H1 (cell line): ENCODE results near the gene RAMP1. TPM values are rescaled to one million over a fixed set of nuclear protein-coding genes. Genes with fewer than 3 reads are reported as not detected.

Experiments used
- CTCF ChIA-PET: fragments of 300-600 bp; sonication (Branson Sonifier 250); formaldehyde crosslinking; loops from one replicate; lab custom pipeline; 2021; ENCODE audit not compliant: partially characterized antibody; lab: Charles Lee
- POLR2A ChIA-PET: fragments of 300-600 bp; sonication (Branson Sonifier 250); formaldehyde crosslinking; loops from one replicate; lab custom pipeline; 2021; ENCODE audit warnings: inconsistent platforms; ENCODE audit not compliant: partially characterized antibody; lab: Charles Lee
- DNase-seq, 2 experiments: peaks; one replicate each; pipeline versions ENCODE4 v3.0.0 to v3.0.0-alpha.2; 2010 to 2022; ENCODE audit warnings: low spot score in 2 of 2, low read depth in 1 of 2, mixed read lengths in 1 of 2
- FAIRE-seq: peaks from 2 replicates; lab custom pipeline; 2011; peaks lifted over from hg19 to GRCh38; lab: Jason Lieb, UNC
- H2AFZ ChIP-seq: 2 replicates; pipeline ENCODE4 v1.8.1; 2012; ENCODE audit warnings: low read length, inconsistent platforms
- H2AK5ac ChIP-seq: 2 replicates; pipeline ENCODE4 v1.6.1; 2013; ENCODE audit warnings: low read depth, low read length
- H2BK120ac ChIP-seq: replicated peaks from 2 replicates; pipeline ENCODE3; 2013; ENCODE audit warnings: low read depth, low read length, inconsistent platforms
- H2BK12ac ChIP-seq: 2 replicates; pipeline ENCODE4 v1.6.1; 2013; ENCODE audit warnings: low read depth, low read length
- H2BK15ac ChIP-seq: 2 replicates; pipeline ENCODE4 v1.6.1; 2013; ENCODE audit warnings: low read length
- H2BK20ac ChIP-seq: 2 replicates; pipeline ENCODE4 v1.6.1; 2013; ENCODE audit warnings: low read length
- H2BK5ac ChIP-seq: 2 replicates; pipeline ENCODE4 v1.6.1; 2013; ENCODE audit warnings: low read depth, low read length
- H3K14ac ChIP-seq: 2 replicates; pipeline ENCODE4 v1.6.1; 2013; ENCODE audit warnings: inconsistent platforms; ENCODE audit not compliant: insufficient read length
- H3K18ac ChIP-seq: 2 replicates; pipeline ENCODE4 v1.6.1; 2013; ENCODE audit warnings: low read length; ENCODE audit errors: extremely low read depth
- H3K23ac ChIP-seq: 2 replicates; pipeline ENCODE4 v1.6.1; 2013; ENCODE audit warnings: inconsistent platforms; ENCODE audit not compliant: insufficient read length
- H3K23me2 ChIP-seq: 2 replicates; pipeline ENCODE4 v1.6.1; 2013; ENCODE audit warnings: low read depth, low read length
- H3K27ac ChIP-seq: 2 replicates; pipeline ENCODE4 v1.6.1; 2011; ENCODE audit warnings: low read depth, low read length, inconsistent platforms
- H3K27me3 ChIP-seq, 4 experiments: replicated peaks in 1 of 4; 1 replicate in 1 of 4; 2 replicates in 3 of 4; pipeline versions ENCODE4 v1.6.1 to v1.8.1; 2011 to 2013; ENCODE audit warnings: low read length in 3 of 4, mild to moderate bottlenecking in 3 of 4, inconsistent platforms in 2 of 4, mixed read lengths in 2 of 4, moderate library complexity in 1 of 4; ENCODE audit not compliant: control insufficient read depth in 3 of 4, insufficient read depth in 3 of 4; ENCODE audit errors: extremely low read depth in 1 of 4
- H3K36me3 ChIP-seq, 4 experiments: 2 replicates each; pipeline versions ENCODE4 v1.6.1 to v1.8.1; 2011 to 2013; ENCODE audit warnings: mild to moderate bottlenecking in 4 of 4, low read length in 3 of 4, moderate library complexity in 2 of 4, control low read depth in 1 of 4, inconsistent platforms in 1 of 4; ENCODE audit not compliant: insufficient read depth in 4 of 4, control insufficient read depth in 2 of 4
- H3K4ac ChIP-seq: replicated peaks from 2 replicates; pipeline ENCODE3; 2013; ENCODE audit warnings: low read length, low read depth, mixed read lengths, inconsistent platforms; ENCODE audit not compliant: insufficient read length
- H3K4me1 ChIP-seq, 4 experiments: replicated peaks in 1 of 4; 1 replicate in 1 of 4; 2 replicates in 3 of 4; pipeline versions ENCODE4 v1.6.1 to v1.8.1; 2011 to 2013; ENCODE audit warnings: low read length in 3 of 4, inconsistent platforms in 2 of 4, mixed read lengths in 1 of 4; ENCODE audit not compliant: insufficient read depth in 4 of 4, control insufficient read depth in 3 of 4
- H3K4me2 ChIP-seq, 2 experiments: 2 replicates each; pipeline versions ENCODE4 v1.6.1 to v1.8.1; 2011 to 2013; ENCODE audit warnings: low read depth in 2 of 2, low read length in 2 of 2, control low read depth in 1 of 2, inconsistent platforms in 1 of 2, mild to moderate bottlenecking in 1 of 2; ENCODE audit not compliant: insufficient read depth in 1 of 2
- H3K4me3 ChIP-seq, 4 experiments: fragments of 200-600, 300-600 bp in 1 of 4; sonication (generic), shearing (Covaris generic), sonication (Bioruptor Twin) in 1 of 4; 2 replicates each; pipeline versions ENCODE4 v1.5.1 to v1.8.1; 2011 to 2016; ENCODE audit warnings: low read length in 4 of 4, low read depth in 3 of 4, control low read depth in 2 of 4, inconsistent platforms in 2 of 4, mild to moderate bottlenecking in 2 of 4, mixed read lengths in 1 of 4, moderate library complexity in 1 of 4; ENCODE audit not compliant: insufficient read depth in 2 of 4; ENCODE audit errors: extremely low read depth in 1 of 4
- H3K56ac ChIP-seq: replicated peaks from 2 replicates; pipeline ENCODE3; 2013; ENCODE audit warnings: low read depth, mild to moderate bottlenecking, mixed read lengths, low read length, inconsistent platforms; ENCODE audit not compliant: insufficient read length
- H3K79me1 ChIP-seq: 2 replicates; pipeline ENCODE4 v1.6.1; 2013; ENCODE audit warnings: low read depth, low read length, control low read depth
- H3K79me2 ChIP-seq, 2 experiments: 2 replicates each; pipeline versions ENCODE4 v1.6.1 to v1.8.1; 2012 to 2013; ENCODE audit warnings: low read length in 2 of 2, mild to moderate bottlenecking in 2 of 2, inconsistent platforms in 1 of 2; ENCODE audit not compliant: insufficient read depth in 2 of 2, control insufficient read depth in 1 of 2
- H3K9ac ChIP-seq, 4 experiments: replicated peaks in 1 of 4; 1 replicate in 1 of 4; 2 replicates in 3 of 4; pipeline versions ENCODE4 v1.6.1 to v1.8.1; 2011 to 2013; ENCODE audit warnings: low read depth in 3 of 4, low read length in 3 of 4, control low read depth in 2 of 4, mild to moderate bottlenecking in 2 of 4, moderate library complexity in 2 of 4, inconsistent platforms in 1 of 4; ENCODE audit errors: extremely low read depth in 1 of 4
- H3K9me3 ChIP-seq, 2 experiments: 2 replicates each; pipeline versions ENCODE4 v1.6.1 to v1.8.1; 2012 to 2013; ENCODE audit warnings: mild to moderate bottlenecking in 2 of 2, moderate library complexity in 2 of 2, control low read depth in 1 of 2, inconsistent platforms in 1 of 2, low read depth in 1 of 2, low read length in 1 of 2, mixed read lengths in 1 of 2; ENCODE audit not compliant: insufficient read depth in 2 of 2
- H4K20me1 ChIP-seq, 2 experiments: replicated peaks in 1 of 2; 2 replicates each; pipeline versions ENCODE3 to v1.8.1; 2011 to 2013; ENCODE audit warnings: inconsistent platforms in 2 of 2, low read length in 2 of 2, mild to moderate bottlenecking in 1 of 2; ENCODE audit not compliant: insufficient read depth in 2 of 2, control insufficient read depth in 1 of 2
- H4K5ac ChIP-seq: 2 replicates; pipeline ENCODE4 v1.6.1; 2013; ENCODE audit warnings: low read length, low read depth, mixed read lengths, inconsistent platforms; ENCODE audit not compliant: insufficient read length
- H4K8ac ChIP-seq: 2 replicates; pipeline ENCODE4 v1.8.0; 2013; ENCODE audit warnings: mild to moderate bottlenecking, moderate library complexity, low read length, inconsistent platforms; ENCODE audit not compliant: insufficient read depth; ENCODE audit errors: extremely low read depth
- H4K91ac ChIP-seq: replicated peaks from 2 replicates; pipeline ENCODE3; 2013; ENCODE audit warnings: low read length, mixed read lengths, inconsistent platforms; ENCODE audit not compliant: insufficient read length
- ASH2L ChIP-seq: fragments of 200-600, 300-600 bp; sonication (generic); IDR thresholded peaks from one replicate; pipeline ENCODE4 v1.7.1; 2017; ENCODE audit warnings: low read length
- ATF2 ChIP-seq: IDR thresholded peaks from 2 replicates; pipeline ENCODE4 v1.6.1; 2012; ENCODE audit warnings: low read length, inconsistent platforms
- BRCA1 ChIP-seq: IDR thresholded peaks from 2 replicates; pipeline ENCODE4 v1.6.1; 2012; ENCODE audit warnings: low read depth, low read length, improper control_type of control experiment
- HDAC2 ChIP-seq, 2 experiments: fragments of 300-600 bp in 1 of 2; sonication (generic) in 1 of 2; IDR thresholded peaks; 2 replicates each; pipeline ENCODE4 v1.6.1; 2011 to 2012; ENCODE audit warnings: low read depth in 2 of 2, low read length in 2 of 2, mild to moderate bottlenecking in 2 of 2, moderate library complexity in 2 of 2, borderline replicate concordance in 1 of 2, inconsistent platforms in 1 of 2
- KDM4A ChIP-seq: IDR thresholded peaks from one replicate; pipeline ENCODE4 v1.7.1; 2012; ENCODE audit warnings: low read depth, mild to moderate bottlenecking, moderate library complexity, low read length, inconsistent platforms; ENCODE audit not compliant: severe bottlenecking
- NANOG ChIP-seq: IDR thresholded peaks from 2 replicates; pipeline ENCODE4 v1.6.1; 2011; ENCODE audit warnings: low read length, low read depth, mild to moderate bottlenecking, inconsistent platforms; ENCODE audit not compliant: insufficient read depth, poor library complexity, severe bottlenecking
- SAP30 ChIP-seq: fragments of 300-600 bp; sonication (generic); IDR thresholded peaks from 2 replicates; pipeline ENCODE4 v1.7.1; 2012; ENCODE audit warnings: low read length, moderate library complexity, mild to moderate bottlenecking, inconsistent platforms; ENCODE audit not compliant: insufficient read depth, insufficient replicate concordance
- SP1 ChIP-seq: IDR thresholded peaks from 2 replicates; pipeline ENCODE4 v1.6.1; 2011; ENCODE audit warnings: low read depth, low read length
- WGBS, 2 experiments: shearing (Covaris generic) in 1 of 2; methylation state at CpG; one replicate each; pipeline versions ENCODE4 v1.1.6 to v1.1.7; 2013 to 2015; ENCODE audit warnings: low lambda C conversion rate in 2 of 2, mixed read lengths in 2 of 2, inconsistent platforms in 1 of 2, low coverage in 1 of 2, missing lambda C conversion rate in 1 of 2; ENCODE audit not compliant: insufficient replicate concordance in 2 of 2, insufficient coverage in 1 of 2, insufficient read length in 1 of 2; ENCODE audit errors: extremely low coverage in 1 of 2, missing lambda C conversion rate in 1 of 2; 5-methylcytosine and 5-hydroxymethylcytosine counted together
- polyA plus RNA-seq, 7 experiments: library from polyadenylated mRNA; depleted of rRNA in 3 of 7; stranded (reverse) in 5 of 7; unstranded in 2 of 7; fragments of >200 nt in 5 of 7; fragments of 200-250 nt in 2 of 7; gene quantifications; 1 replicate in 5 of 7; 2 replicates in 1 of 7; 4 replicates in 1 of 7; pipeline versions ENCODE4 v1.2.1 to v1.2.3, GENCODE V29; 2011 to 2013; ENCODE audit warnings: missing spikeins in 2 of 7, mixed read lengths in 2 of 7
- total RNA-seq: library from RNA; stranded (reverse); fragmentation: NEBNext Ultra II Directional; extraction: Animal tissue kit (Norgen Biotek cat#: 25700); gene quantifications from 2 replicates; pipeline ENCODE4 v1.2.1, GENCODE V29; 2021
- TF ChIP-seq, protein P1 (sequence below): IDR thresholded peaks from 2 replicates; pipeline ENCODE4 v1.6.1; 2011; ENCODE audit warnings: low read length, improper control_type of control experiment
- TF ChIP-seq, protein P2 (sequence below): IDR thresholded peaks from 2 replicates; pipeline ENCODE4 v1.6.1; 2012; ENCODE audit warnings: inconsistent platforms

Gene RAMP1
- total and polyA plus RNA-seq, 2 of the 8 experiments (the other 6 are each of a cell fraction or from before 2014, with no cell fraction given): 0.65 to 4.3 TPM

DNA sequence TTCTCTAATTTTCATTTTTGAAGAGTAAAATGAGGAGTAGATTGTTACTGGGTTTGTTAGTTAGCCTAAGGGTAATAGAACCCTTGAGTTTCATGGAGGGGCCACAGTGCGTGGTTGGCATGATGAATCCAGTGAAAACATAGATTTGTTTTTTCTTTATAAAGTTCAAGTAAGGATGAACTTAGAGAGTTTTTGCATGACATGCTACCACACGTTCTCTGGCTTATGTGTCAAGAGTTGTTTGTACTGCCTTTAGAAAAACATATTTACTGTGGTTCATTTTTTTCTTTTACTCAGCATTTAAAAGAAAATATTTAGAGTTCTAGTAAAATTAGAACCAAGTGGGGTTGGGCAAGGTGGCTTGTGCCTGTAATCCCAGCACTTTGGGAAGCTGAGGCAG lies 39.0 kb upstream of the RAMP1 start:
- Histone ChIP-seq H2BK120ac (no peak overlapping the region), H4K8ac (no peak overlapping the region), H2BK15ac (no peak overlapping the region), H4K20me1 (no peaks in the 10 kb centered on the region), H3K27ac (no peak overlapping the region), H2BK20ac (no peak overlapping the region), H3K4ac (no peak overlapping the region), H3K4me1 (no peaks in the 10 kb centered on the region), H3K27me3 (peaks cover 0 to 1% (median 0%) of the 10 kb centered on the region in 4 experiments; a peak in 2 of 7 replicates), H3K79me2 (no peaks in the 10 kb centered on the region), H2BK5ac (no peak overlapping the region), H3K79me1 (no peaks in the 10 kb centered on the region), H2AFZ (no peak overlapping the region), H3K36me3 (no peaks in the 10 kb centered on the region), H2AK5ac (no peak overlapping the region), H3K4me2 (no peak overlapping the region), H3K56ac (no peak overlapping the region), H4K91ac (no peak overlapping the region), H3K9ac (no peak overlapping the region), H3K23ac (no peak overlapping the region), H3K18ac (no peak overlapping the region), H3K4me3 (no peak overlapping the region), H2BK12ac (no peak overlapping the region), H3K9me3 (no peaks in the 10 kb centered on the region), H4K5ac (no peak overlapping the region), H3K14ac (no peak overlapping the region), H3K23me2 (no peaks in the 10 kb centered on the region)
- FAIRE-seq: no peak
- ChIA-PET POLR2A (no interaction called here), CTCF (interaction anchor here (1.6 kb wide), 1 partner anchor 9 kb away, joined by 4 read pairs; no protein-coding TSS in a partner anchor)
- WGBS, 2 experiments: 78% methylated on average over 2 of the region's 2 CpGs; no CpG with 5 or more reads in 1 of the 2 experiments
- DNase-seq: no peak
- no peak for TF ChIP-seq NANOG
- TF ChIP-seq SP1: no peak
- no peak for TF ChIP-seq ASH2L
- no peak for TF ChIP-seq HDAC2 (IDR thresholded peaks at IDR 0.05; ENCODE audit: borderline replicate concordance in 1 of 2, low read depth in 2 of 2, low read length in 2 of 2)
- TF ChIP-seq, protein P1, sequence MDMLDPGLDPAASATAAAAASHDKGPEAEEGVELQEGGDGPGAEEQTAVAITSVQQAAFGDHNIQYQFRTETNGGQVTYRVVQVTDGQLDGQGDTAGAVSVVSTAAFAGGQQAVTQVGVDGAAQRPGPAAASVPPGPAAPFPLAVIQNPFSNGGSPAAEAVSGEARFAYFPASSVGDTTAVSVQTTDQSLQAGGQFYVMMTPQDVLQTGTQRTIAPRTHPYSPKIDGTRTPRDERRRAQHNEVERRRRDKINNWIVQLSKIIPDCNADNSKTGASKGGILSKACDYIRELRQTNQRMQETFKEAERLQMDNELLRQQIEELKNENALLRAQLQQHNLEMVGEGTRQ: no peak
- no peak for TF ChIP-seq BRCA1
- TF ChIP-seq, protein P2, sequence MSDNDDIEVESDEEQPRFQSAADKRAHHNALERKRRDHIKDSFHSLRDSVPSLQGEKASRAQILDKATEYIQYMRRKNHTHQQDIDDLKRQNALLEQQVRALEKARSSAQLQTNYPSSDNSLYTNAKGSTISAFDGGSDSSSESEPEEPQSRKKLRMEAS: no peak
- no peak for TF ChIP-seq KDM4A
- no peak for TF ChIP-seq SAP30
- TF ChIP-seq ATF2: no peak
